Uterus (tissue), 4 donors: ENCODE results near the gene CHD5. TPM values are rescaled to one million over a fixed set of nuclear protein-coding genes. Genes with fewer than 3 reads are reported as not detected.

Source experiments
- DNase-seq, 2 donors: peaks; one replicate each; pipeline ENCODE4 v3.0.0-alpha.2; 2019 to 2020
- H3K27ac ChIP-seq, 2 donors: fragments of 200-600 bp; sonication (generic); 1 replicate in 1 of 2; 2 replicates in 1 of 2; pipeline ENCODE4 v1.5.1; 2016 to 2018
- H3K27me3 ChIP-seq, 2 donors: fragments of 200-600 bp; sonication (generic); one replicate each; pipeline ENCODE4 v1.5.1; 2018 to 2019; ENCODE audit warnings: control low read depth in 1 of 2
- H3K36me3 ChIP-seq, 2 donors: fragments of 200-600 bp; sonication (generic); one replicate each; pipeline ENCODE4 v1.5.1; 2019; ENCODE audit warnings: control low read depth in 1 of 2
- H3K4me1 ChIP-seq, 2 donors: fragments of 200-600 bp; sonication (generic); one replicate each; pipeline ENCODE4 v1.5.1; 2018 to 2019; ENCODE audit warnings: control low read depth in 1 of 2
- H3K4me3 ChIP-seq, 2 donors: fragments of 200-600 bp; sonication (generic); 1 replicate in 1 of 2; 2 replicates in 1 of 2; pipeline ENCODE4 v1.5.1; 2018 to 2019; ENCODE audit warnings: mild to moderate bottlenecking in 1 of 2
- H3K9me3 ChIP-seq, 2 donors: fragments of 200-600 bp; sonication (generic); one replicate each; pipeline ENCODE4 v1.5.1; 2019; ENCODE audit warnings: control low read depth in 1 of 2
- CTCF ChIP-seq, 4 experiments: fragments of 200-600 bp in 2 of 4; fragments of 450-650 bp in 2 of 4; sonication (generic) in 2 of 4; IDR thresholded peaks; one replicate each; pipeline ENCODE4 v1.5.1; 2016 to 2019; ENCODE audit warnings: antibody characterized with exemption in 4 of 4, mild to moderate bottlenecking in 2 of 4, moderate library complexity in 1 of 4
- POLR2A ChIP-seq, 2 donors: fragments of 450-650 bp; IDR thresholded peaks; one replicate each; pipeline ENCODE4 v1.6.1; 2016; ENCODE audit warnings: antibody characterized with exemption in 2 of 2, mild to moderate bottlenecking in 1 of 2, moderate library complexity in 1 of 2
- intact Hi-C: fragments of 100-400 bp; cut with DNase I; formaldehyde crosslinking; loops from one replicate; pipeline ENCODE4 v1.15.1; 2023; ENCODE audit warnings: low total_unique reads
- total RNA-seq, 4 donors: library from RNA; depleted of rRNA in 3 of 4; stranded (reverse); fragments of >200 nt in 3 of 4; gene quantifications; one replicate each; pipeline versions ENCODE4 v1.1.0 to v1.2.4, GENCODE V29; 2014 to 2023
- donor health status: DM: yes; HTN: yes; CAD: no.

The CHD5 gene
- total RNA-seq, 4 donors from 2014 or later, result 0.69 to 1.3 TPM; not detected in 2

GRCh38 chr1:6112690-6113005, 67.5 kb downstream of the CHD5 start:
- intact Hi-C loops, result no loop called here
- TF ChIP-seq POLR2A (IDR thresholded peaks at IDR 0.05) (no peak), CTCF (IDR thresholded peaks at IDR 0.05) (no peak)
- Histone ChIP-seq H3K9me3 (no peaks in the 10 kb centered on the region), H3K4me1 (no peaks in the 10 kb centered on the region), H3K27ac (no peak overlapping the region), H3K4me3 (no peak overlapping the region), H3K27me3 (no peaks in the 10 kb centered on the region), H3K36me3 (no peaks in the 10 kb centered on the region)
- no peak for DNase-seq

GRCh38 chr1:6111991-6112689, 68.0 kb downstream of the CHD5 start:
- no peaks in the 10 kb centered on the region for H3K36me3 ChIP-seq
- DNase-seq, result no peak
- intact Hi-C loops, result no loop called here
- no peaks in the 10 kb centered on the region for H3K4me1 ChIP-seq
- TF ChIP-seq POLR2A (IDR thresholded peaks at IDR 0.05) (no peak), CTCF (IDR thresholded peaks at IDR 0.05) (no peak)
- no peaks in the 10 kb centered on the region for H3K9me3 ChIP-seq
- H3K27ac ChIP-seq, result no peak overlapping the region
- H3K27me3 ChIP-seq, result no peaks in the 10 kb centered on the region
- H3K4me3 ChIP-seq, result no peak overlapping the region

- H3K27ac ChIP-seq, result no peak overlapping the region
- H3K9me3 ChIP-seq, result no peaks in the 10 kb centered on the region
- TF ChIP-seq POLR2A (IDR thresholded peaks at IDR 0.05), result no peak
- no peak for TF ChIP-seq CTCF (IDR thresholded peaks at IDR 0.05)
- no peaks in the 10 kb centered on the region for H3K4me1 ChIP-seq
- H3K27me3 ChIP-seq, result no peaks in the 10 kb centered on the region
- no peak overlapping the region for H3K4me3 ChIP-seq
- intact Hi-C loops, result no loop called here
- no peaks in the 10 kb centered on the region for H3K36me3 ChIP-seq
- no peak for DNase-seq
These were observed 68.5 kb downstream of the CHD5 start for GRCh38 chr1:6111571-6111970.

- no peak for TF ChIP-seq CTCF (IDR thresholded peaks at IDR 0.05)
- no peak for TF ChIP-seq POLR2A (IDR thresholded peaks at IDR 0.05)
- H3K4me3 ChIP-seq, result no peak overlapping the region
- H3K4me1 ChIP-seq, result no peaks in the 10 kb centered on the region
- no peaks in the 10 kb centered on the region for H3K36me3 ChIP-seq
- intact Hi-C loops, result no loop called here
- no peaks in the 10 kb centered on the region for H3K9me3 ChIP-seq
- no peaks in the 10 kb centered on the region for H3K27me3 ChIP-seq
- no peak overlapping the region for H3K27ac ChIP-seq
- DNase-seq, result no peak
These were observed 69.8 kb downstream of the CHD5 start for GRCh38 chr1:6110326-6110725.

- TF ChIP-seq POLR2A (IDR thresholded peaks at IDR 0.05), result no peak
- TF ChIP-seq CTCF (IDR thresholded peaks at IDR 0.05), result no peak
- H3K9me3 ChIP-seq, result no peaks in the 10 kb centered on the region
- no peaks in the 10 kb centered on the region for H3K4me1 ChIP-seq
- H3K27ac ChIP-seq, result no peak overlapping the region
- H3K27me3 ChIP-seq, result no peaks in the 10 kb centered on the region
- intact Hi-C loops, result no loop called here
- no peaks in the 10 kb centered on the region for H3K36me3 ChIP-seq
- no peak overlapping the region for H3K4me3 ChIP-seq
- DNase-seq, result no peak
These were observed 70.4 kb downstream of the CHD5 start for GRCh38 chr1:6109688-6110087.
